Sigmoid colon (tissue), 7 donors: ENCODE results near the gene SLC9C2. TPM values are rescaled to one million over a fixed set of nuclear protein-coding genes. Genes with fewer than 3 reads are reported as not detected.

ENCODE experiments used
- DNase-seq: peaks from one replicate; pipeline ENCODE4 v3.0.0-alpha.2; 2019
- H3K27ac ChIP-seq, 4 donors: fragments of 200-600 bp; sonication (generic); one replicate each; pipeline ENCODE4 v1.5.1; 2016 to 2019; ENCODE audit warnings: mild to moderate bottlenecking in 1 of 4
- H3K27me3 ChIP-seq, 3 donors: fragments of 200-600 bp; sonication (generic); one replicate each; pipeline ENCODE4 v1.5.1; 2019; ENCODE audit warnings: mild to moderate bottlenecking in 1 of 3
- H3K36me3 ChIP-seq, 4 donors: fragments of 200-600 bp; sonication (generic); one replicate each; pipeline ENCODE4 v1.5.1; 2016 to 2019
- H3K4me1 ChIP-seq, 4 donors: fragments of 200-600 bp; sonication (generic); one replicate each; pipeline ENCODE4 v1.5.1; 2017 to 2019
- H3K4me3 ChIP-seq, 4 donors: fragments of 200-600 bp; sonication (generic); one replicate each; pipeline ENCODE4 v1.5.1; 2017 to 2019; ENCODE audit warnings: mild to moderate bottlenecking in 2 of 4, moderate library complexity in 1 of 4
- H3K9me3 ChIP-seq, 4 donors: fragments of 200-600 bp in 3 of 4; sonication (generic) in 3 of 4; one replicate each; pipeline versions ENCODE4 v1.5.1 to v1.6.1; 2013 to 2019
- CTCF ChIP-seq, 4 experiments: fragments of 450-650 bp in 3 of 4; fragments of 200-600 bp in 1 of 4; IDR thresholded peaks; one replicate each; pipeline ENCODE4 v1.5.1; 2016 to 2019; ENCODE audit warnings: antibody characterized with exemption in 4 of 4, mild to moderate bottlenecking in 3 of 4, moderate library complexity in 2 of 4
- EP300 ChIP-seq, 4 donors: sonication (generic); formaldehyde crosslinking; IDR thresholded peaks; one replicate each; pipeline ENCODE4 v1.6.1; 2017; ENCODE audit warnings: antibody characterized with exemption in 4 of 4
- POLR2A ChIP-seq, 2 donors: fragments of 450-650 bp; IDR thresholded peaks; one replicate each; pipeline ENCODE4 v1.6.1; 2016; ENCODE audit warnings: antibody characterized with exemption in 2 of 2, mild to moderate bottlenecking in 2 of 2, moderate library complexity in 2 of 2
- POLR2AphosphoS5 ChIP-seq, 4 donors: sonication (generic); formaldehyde crosslinking; IDR thresholded peaks; one replicate each; pipeline ENCODE4 v1.6.1; 2017; ENCODE audit warnings: antibody characterized with exemption in 4 of 4
- WGBS, 2 donors: extraction: QIAGEN DNeasy Blood & Tissue Kit; methylation state at CpG; one replicate each; pipeline ENCODE4 v1.1.7; 2013; 5-methylcytosine and 5-hydroxymethylcytosine counted together
- intact Hi-C: fragments of 100-400 bp; cut with DNase I; formaldehyde crosslinking; loops from one replicate; pipeline ENCODE4 v1.15.1; 2023
- polyA plus RNA-seq, 3 donors: library from polyadenylated mRNA; stranded (reverse); fragments of 200-250 nt; gene quantifications; one replicate each; pipeline ENCODE4 v1.2.3, GENCODE V29; 2013
- total RNA-seq, 4 donors: library from RNA; depleted of rRNA; stranded (reverse); fragments of >200 nt; gene quantifications; one replicate each; pipeline ENCODE4 v1.1.0, GENCODE V29; 2016
- donor health status: healthy with polysubstance abuse.
- donor health status: Bipolar disorder and iron deficiency.
- donor health status: healthy.

SLC9C2 gene
- total and polyA plus RNA-seq, 7 donors, result not detected

- H3K27me3 ChIP-seq, result no peaks in the 10 kb centered on the region
- no peak overlapping the region for H3K27ac ChIP-seq
- no peak overlapping the region for H3K4me3 ChIP-seq
- intact Hi-C loops, result no loop called here
- H3K36me3 ChIP-seq, result no peaks in the 10 kb centered on the region
- no peaks in the 10 kb centered on the region for H3K9me3 ChIP-seq
- peaks cover 0 to 34% (median 9%) of the 10 kb centered on the region in 4 donors for H3K4me1 ChIP-seq
- no peak for DNase-seq
- TF ChIP-seq POLR2A (IDR thresholded peaks at IDR 0.05), result no peak
- no peak for TF ChIP-seq EP300 (IDR thresholded peaks at IDR 0.05)
- no peak for TF ChIP-seq CTCF (IDR thresholded peaks at IDR 0.05)
- no peak for TF ChIP-seq POLR2AphosphoS5 (IDR thresholded peaks at IDR 0.05)
Measured at GRCh38 chr1:173505391-173505790, 97.5 kb downstream of the SLC9C2 start.

- no peaks in the 10 kb centered on the region for H3K9me3 ChIP-seq
- TF ChIP-seq CTCF (IDR thresholded peaks at IDR 0.05) (no peak), POLR2A (IDR thresholded peaks at IDR 0.05) (no peak), POLR2AphosphoS5 (IDR thresholded peaks at IDR 0.05) (no peak), EP300 (IDR thresholded peaks at IDR 0.05) (no peak)
- no peak overlapping the region for H3K4me3 ChIP-seq
- intact Hi-C loops, result no loop called here
- DNase-seq, result no peak
- H3K4me1 ChIP-seq, result peaks cover 0 to 34% (median 9%) of the 10 kb centered on the region in 4 donors
- 81 to 93% methylated on average over 4 of the region's 4 CpGs for WGBS, 2 donors
- H3K36me3 ChIP-seq, result no peaks in the 10 kb centered on the region
- no peak overlapping the region for H3K27ac ChIP-seq
- no peaks in the 10 kb centered on the region for H3K27me3 ChIP-seq
Measured at GRCh38 chr1:173504268-173504667, 98.6 kb downstream of the SLC9C2 start.

- intact Hi-C loops, result no loop called here
- DNase-seq, result no peak
- Histone ChIP-seq H3K27ac (no peak overlapping the region), H3K36me3 (no peaks in the 10 kb centered on the region), H3K4me3 (no peak overlapping the region), H3K4me1 (peaks cover 0 to 34% (median 9%) of the 10 kb centered on the region in 4 donors), H3K9me3 (no peaks in the 10 kb centered on the region), H3K27me3 (no peaks in the 10 kb centered on the region)
- TF ChIP-seq CTCF (IDR thresholded peaks at IDR 0.05), result no peak
- peak in 1 of 4 donors; percentile 55 for TF ChIP-seq POLR2AphosphoS5 (IDR thresholded peaks at IDR 0.05)
- WGBS, 2 donors, result 25 to 60% methylated on average over 4 of the region's 4 CpGs
Measured at GRCh38 chr1:173503391-173503790, 99.5 kb downstream of the SLC9C2 start.

DNA sequence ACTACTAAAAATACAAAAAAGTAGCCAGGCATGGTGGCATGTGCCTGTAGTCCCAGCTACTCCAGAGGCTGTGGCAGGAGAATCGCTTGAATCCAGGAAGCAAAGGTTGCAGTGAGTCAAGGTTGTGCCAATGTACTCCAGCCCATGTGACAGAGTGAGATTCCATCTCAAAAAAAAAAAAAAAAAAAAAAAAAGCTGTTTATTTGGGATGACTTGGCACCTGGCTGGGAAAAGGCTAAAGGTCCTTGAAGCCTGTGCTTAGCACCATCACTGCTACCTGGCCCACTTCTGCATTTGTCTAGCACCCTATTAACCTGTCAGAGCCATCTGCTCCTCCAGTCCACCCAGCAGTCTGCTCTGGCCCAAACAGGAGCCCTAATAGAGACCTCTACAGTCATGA is 100.8 kb downstream of the SLC9C2 start:
- Histone ChIP-seq H3K27me3 (no peaks in the 10 kb centered on the region), H3K27ac (no peak overlapping the region), H3K9me3 (no peaks in the 10 kb centered on the region), H3K36me3 (no peaks in the 10 kb centered on the region), H3K4me3 (no peak overlapping the region), H3K4me1 (peaks cover 0 to 24% (median 2%) of the 10 kb centered on the region in 4 donors)
- DNase-seq, result no peak
- no peak for TF ChIP-seq CTCF (IDR thresholded peaks at IDR 0.05)
- TF ChIP-seq POLR2AphosphoS5 (IDR thresholded peaks at IDR 0.05), result no peak
- no peak for TF ChIP-seq POLR2A (IDR thresholded peaks at IDR 0.05)
- TF ChIP-seq EP300 (IDR thresholded peaks at IDR 0.05), result no peak
- 76 to 93% methylated on average over 1 of the region's 1 CpG for WGBS, 2 donors
- intact Hi-C loops, result no loop called here

GRCh38 chr1:173499729-173500128 is 103.1 kb downstream of the SLC9C2 start:
- DNase-seq, result no peak
- H3K36me3 ChIP-seq, result no peaks in the 10 kb centered on the region
- peaks cover 0 to 16% (median 0%) of the 10 kb centered on the region in 4 donors for H3K4me1 ChIP-seq
- no peaks in the 10 kb centered on the region for H3K9me3 ChIP-seq
- no peak overlapping the region for H3K27ac ChIP-seq
- H3K4me3 ChIP-seq, result no peak overlapping the region
- no peak for TF ChIP-seq CTCF (IDR thresholded peaks at IDR 0.05)
- no peak for TF ChIP-seq POLR2A (IDR thresholded peaks at IDR 0.05)
- no peak for TF ChIP-seq POLR2AphosphoS5 (IDR thresholded peaks at IDR 0.05)
- TF ChIP-seq EP300 (IDR thresholded peaks at IDR 0.05), result no peak
- intact Hi-C loops, result no loop called here
- WGBS, 2 donors, result 83 to 90% methylated on average over 4 of the region's 4 CpGs
- H3K27me3 ChIP-seq, result no peaks in the 10 kb centered on the region
